GM19025 (cell line): ENCODE results near the gene PTPDC1.
"Not testable (repeated sequence)": the region's sequence is repeated elsewhere in the genome, so short reads cannot be mapped to it uniquely, and the experiment has no call there.

Source experiments
- ATAC-seq: cut with Tn5 transposase; IDR thresholded peaks from one replicate; pipeline ENCODE4 v1.9.1; 2021; ENCODE audit warnings: mild to moderate bottlenecking, low read depth, moderate library complexity; ENCODE audit not compliant: unreplicated experiment

PTPDC1 gene

GRCh38 chr9:94086486-94087345, 2.5 kb downstream of the PTPDC1 start:
- no peak for ATAC-seq

- not testable (repeated sequence) for ATAC-seq
These were observed 10.2 kb downstream of the PTPDC1 start for GRCh38 chr9:94094219-94095145.

- ATAC-seq, result no peak
These were observed 12.7 kb downstream of the PTPDC1 start for GRCh38 chr9:94096819-94097577.

DNA sequence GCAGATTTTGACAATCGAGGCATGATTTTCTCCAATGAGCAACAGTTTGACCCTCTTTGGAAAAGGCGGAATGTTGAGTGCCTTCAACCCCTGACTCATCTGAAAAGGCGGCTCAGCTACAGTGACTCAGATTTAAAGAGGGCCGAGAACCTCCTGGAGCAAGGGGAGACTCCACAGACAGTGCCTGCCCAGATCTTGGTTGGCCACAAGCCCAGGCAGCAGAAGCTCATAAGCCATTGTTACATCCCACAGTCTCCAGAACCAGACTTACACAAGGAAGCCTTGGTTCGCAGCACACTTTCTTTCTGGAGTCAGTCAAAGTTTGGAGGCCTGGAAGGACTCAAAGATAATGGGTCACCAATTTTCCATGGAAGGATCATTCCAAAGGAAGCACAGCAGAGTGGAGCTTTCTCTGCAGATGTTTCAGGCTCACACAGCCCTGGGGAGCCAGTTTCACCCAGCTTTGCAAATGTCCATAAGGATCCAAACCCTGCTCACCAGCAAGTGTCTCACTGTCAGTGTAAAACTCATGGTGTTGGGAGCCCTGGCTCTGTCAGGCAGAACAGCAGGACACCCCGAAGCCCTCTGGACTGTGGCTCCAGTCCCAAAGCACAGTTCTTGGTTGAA, 13.6 kb downstream of the PTPDC1 start:
- ATAC-seq, result no peak

- ATAC-seq, result no peak
These were observed 16.1 kb downstream of the PTPDC1 start for GRCh38 chr9:94100152-94100879.

GRCh38 chr9:94101162-94101853, 17.0 kb downstream of the PTPDC1 start:
- ATAC-seq, result no peak

GRCh38 chr9:94108584-94108983, 24.3 kb downstream of the PTPDC1 start:
- no peak for ATAC-seq

- no peak for ATAC-seq
These were observed 26.6 kb downstream of the PTPDC1 start for GRCh38 chr9:94110821-94111252.

GRCh38 chr9:94111446-94111845, 27.2 kb downstream of the PTPDC1 start:
- ATAC-seq, result no peak

GRCh38 chr9:94112716-94113465, 28.6 kb downstream of the PTPDC1 start:
- ATAC-seq, result no peak

GRCh38 chr9:94120088-94120487, 35.8 kb downstream of the PTPDC1 start:
- ATAC-seq, result not testable (repeated sequence)

- ATAC-seq, result no peak
These were observed 36.7 kb downstream of the PTPDC1 start for GRCh38 chr9:94120854-94121376.

GRCh38 chr9:94126844-94127243, 42.6 kb downstream of the PTPDC1 start:
- ATAC-seq, result no peak

GRCh38 chr9:94127806-94128205, 43.5 kb downstream of the PTPDC1 start:
- no peak for ATAC-seq

DNA sequence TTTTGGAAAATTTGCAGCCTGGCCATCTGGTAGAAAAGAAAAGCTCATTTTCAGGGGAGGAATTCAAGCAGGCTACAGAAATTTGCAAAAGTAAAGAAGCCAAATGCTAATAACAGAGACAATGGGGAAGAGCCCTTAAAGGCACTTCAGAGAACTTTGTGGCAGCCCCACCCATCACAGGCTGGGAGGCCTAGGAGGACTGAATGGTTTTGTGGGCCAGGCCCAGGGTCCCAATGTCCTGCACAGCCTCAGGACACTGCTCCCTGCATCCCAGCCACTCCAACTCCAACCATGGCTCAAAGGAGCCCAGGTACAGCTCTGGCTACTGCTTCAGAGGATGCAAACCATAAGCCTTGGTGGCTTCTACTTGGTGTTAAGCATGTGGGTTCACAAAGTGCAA, 44.3 kb downstream of the PTPDC1 start:
- no peak for ATAC-seq

GRCh38 chr9:94134629-94135028, 50.4 kb downstream of the PTPDC1 start:
- ATAC-seq, result no peak

- no peak for ATAC-seq
These were observed 51.0 kb downstream of the PTPDC1 start for GRCh38 chr9:94135222-94135621.
